Measurements from ENCODE around the gene CTTN. TPM values are rescaled to one million over a fixed set of nuclear protein-coding genes. Genes with fewer than 3 reads are reported as not detected.
"Not testable (repeated sequence)": the region's sequence is repeated elsewhere in the genome, so short reads cannot be mapped to it uniquely, and the experiment has no call there.

The CTTN gene
- polyA plus RNA-seq, 4 donors = 144 to 175 (median 155) TPM

GRCh38 chr11:70378506-70379134, 19.7 kb upstream of the CTTN start:
- no peak for DNase-seq (ENCODE audit: low read depth in 4 of 4, low spot score in 3 of 4)

- DNase-seq (ENCODE audit: low read depth in 4 of 4, low spot score in 3 of 4) = no peak
These were observed 17.0 kb upstream of the CTTN start for GRCh38 chr11:70381350-70381749.

- no peak for DNase-seq (ENCODE audit: low read depth in 4 of 4, low spot score in 3 of 4)
These were observed 16.2 kb upstream of the CTTN start for GRCh38 chr11:70381872-70382861.

- no peak for DNase-seq (ENCODE audit: low read depth in 4 of 4, low spot score in 3 of 4)
These were observed 14.4 kb upstream of the CTTN start for GRCh38 chr11:70383664-70384565.

GRCh38 chr11:70384566-70385152, 13.7 kb upstream of the CTTN start:
- no peak for DNase-seq (ENCODE audit: low read depth in 4 of 4, low spot score in 3 of 4)

GRCh38 chr11:70387564-70387963, 10.8 kb upstream of the CTTN start:
- no peak for DNase-seq (ENCODE audit: low read depth in 4 of 4, low spot score in 3 of 4)

- DNase-seq (ENCODE audit: low read depth in 4 of 4, low spot score in 3 of 4) = no peak
These were observed 9.1 kb upstream of the CTTN start for GRCh38 chr11:70389201-70389600.

GRCh38 chr11:70390882-70391281, 7.4 kb upstream of the CTTN start:
- DNase-seq (ENCODE audit: low read depth in 4 of 4, low spot score in 3 of 4) = not testable (repeated sequence)

- DNase-seq (ENCODE audit: low read depth in 4 of 4, low spot score in 3 of 4) = no peak
These were observed 3.9 kb upstream of the CTTN start for GRCh38 chr11:70394211-70394950.

GRCh38 chr11:70397336-70397982, 870 bp upstream of the CTTN start:
- DNase-seq (ENCODE audit: low read depth in 4 of 4, low spot score in 3 of 4) = no peak

- DNase-seq (ENCODE audit: low read depth in 4 of 4, low spot score in 3 of 4) = no peak
These were observed 728 bp downstream of the CTTN start for GRCh38 chr11:70398834-70399680.

- no peak for DNase-seq (ENCODE audit: low read depth in 4 of 4, low spot score in 3 of 4)
These were observed 1.4 kb downstream of the CTTN start for GRCh38 chr11:70399681-70400112.

- DNase-seq (ENCODE audit: low read depth in 4 of 4, low spot score in 3 of 4) = no peak
These were observed 2.3 kb downstream of the CTTN start for GRCh38 chr11:70400643-70401042.

- DNase-seq (ENCODE audit: low read depth in 4 of 4, low spot score in 3 of 4) = no peak
These were observed 3.7 kb downstream of the CTTN start for GRCh38 chr11:70402016-70402415.

- DNase-seq (ENCODE audit: low read depth in 4 of 4, low spot score in 3 of 4) = no peak
These were observed 4.4 kb downstream of the CTTN start for GRCh38 chr11:70402685-70403084.

- DNase-seq (ENCODE audit: low read depth in 4 of 4, low spot score in 3 of 4) = no peak
These were observed 5.9 kb downstream of the CTTN start for GRCh38 chr11:70404244-70404643.

GRCh38 chr11:70405679-70406395, 7.5 kb downstream of the CTTN start:
- DNase-seq (ENCODE audit: low read depth in 4 of 4, low spot score in 3 of 4) = no peak

GRCh38 chr11:70407121-70407520, 8.8 kb downstream of the CTTN start:
- DNase-seq (ENCODE audit: low read depth in 4 of 4, low spot score in 3 of 4) = no peak

Measured in right renal pelvis (tissue), 4 donors.